GM21423 (cell line): ENCODE results near the gene SVOP.

Experiments used
- ATAC-seq: cut with Tn5 transposase; IDR thresholded peaks from one replicate; pipeline ENCODE4 v1.9.1; 2021; ENCODE audit warnings: mild to moderate bottlenecking, moderate library complexity; ENCODE audit not compliant: unreplicated experiment

The SVOP gene

GRCh38 chr12:108858311-108859074 lies 162.4 kb downstream of the SVOP start:
- ATAC-seq, result no peak
